CD14-positive monocyte (primary cell): Measurements from ENCODE around the gene SSTR5. TPM values are rescaled to one million over a fixed set of nuclear protein-coding genes. Genes with fewer than 3 reads are reported as not detected.

ENCODE experiments used
- DNase-seq, 3 donors: peaks; one replicate each; pipeline ENCODE4 v3.0.0-alpha.2; 2011 to 2022
- H2AFZ ChIP-seq: 2 replicates; pipeline ENCODE4 v1.6.0; 2012; ENCODE audit warnings: mild to moderate bottlenecking, low read depth, low read length, inconsistent platforms; ENCODE audit not compliant: insufficient read depth, poor library complexity, severe bottlenecking
- H3K27ac ChIP-seq, 2 donors: 1 replicate in 1 of 2; 2 replicates in 1 of 2; pipeline ENCODE4 v1.5.1; 2012 to 2013; ENCODE audit warnings: low read length in 2 of 2, control low read depth in 1 of 2, inconsistent platforms in 1 of 2, low read depth in 1 of 2, mild to moderate bottlenecking in 1 of 2
- H3K27me3 ChIP-seq, 2 donors: one replicate each; pipeline versions ENCODE4 v1.6.0 to v1.6.1; 2011 to 2013; ENCODE audit warnings: low read length in 2 of 2; ENCODE audit not compliant: control insufficient read depth in 2 of 2, insufficient read depth in 2 of 2
- H3K36me3 ChIP-seq, 2 donors: replicated peaks in 1 of 2; 1 replicate in 1 of 2; 2 replicates in 1 of 2; pipeline versions ENCODE4 v1.5.1 to v1.6.1; 2012 to 2013; ENCODE audit warnings: low read length in 2 of 2, control low read depth in 1 of 2, inconsistent platforms in 1 of 2, mild to moderate bottlenecking in 1 of 2; ENCODE audit not compliant: insufficient read depth in 2 of 2, control insufficient read depth in 1 of 2
- H3K4me1 ChIP-seq, 2 donors: 1 replicate in 1 of 2; 2 replicates in 1 of 2; pipeline versions ENCODE4 v1.5.1 to v1.6.1; 2012 to 2013; ENCODE audit warnings: low read length in 2 of 2, control low read depth in 1 of 2, inconsistent platforms in 1 of 2, mild to moderate bottlenecking in 1 of 2, moderate library complexity in 1 of 2; ENCODE audit not compliant: insufficient read depth in 2 of 2, control insufficient read depth in 1 of 2
- H3K4me2 ChIP-seq: replicated peaks from 2 replicates; pipeline ENCODE3; 2012; ENCODE audit warnings: low read length, moderate library complexity, mild to moderate bottlenecking; ENCODE audit not compliant: poor library complexity, severe bottlenecking; ENCODE audit errors: extremely low read depth
- H3K4me3 ChIP-seq, 3 experiments: fragments of 200-600 bp in 1 of 3; sonication (generic) in 1 of 3; replicated peaks in 1 of 3; 1 replicate in 2 of 3; 2 replicates in 1 of 3; pipeline ENCODE4 v1.5.1; 2011 to 2013; ENCODE audit warnings: low read length in 3 of 3, mild to moderate bottlenecking in 3 of 3, control low read depth in 2 of 3, low read depth in 2 of 3, inconsistent platforms in 1 of 3, moderate library complexity in 1 of 3
- H3K79me2 ChIP-seq: 2 replicates; pipeline ENCODE4 v1.6.0; 2012; ENCODE audit warnings: mild to moderate bottlenecking, control low read depth, inconsistent platforms, low read length, moderate library complexity; ENCODE audit not compliant: insufficient read depth
- H3K9ac ChIP-seq: 2 replicates; pipeline ENCODE4 v1.6.0; 2017; ENCODE audit warnings: low read length, mild to moderate bottlenecking; ENCODE audit not compliant: insufficient read depth, poor library complexity, severe bottlenecking
- H3K9me3 ChIP-seq, 2 donors: replicated peaks in 1 of 2; 1 replicate in 1 of 2; 2 replicates in 1 of 2; pipeline versions ENCODE4 v1.5.1 to v1.6.1; 2012 to 2013; ENCODE audit warnings: low read length in 2 of 2, control low read depth in 1 of 2; ENCODE audit not compliant: control insufficient read depth in 1 of 2, insufficient read depth in 1 of 2
- H4K20me1 ChIP-seq: 2 replicates; pipeline ENCODE4 v1.6.0; 2012; ENCODE audit warnings: mild to moderate bottlenecking, low read length, control low read depth, moderate library complexity; ENCODE audit not compliant: insufficient read depth
- H3K27ac Mint-ChIP-seq, 7 donors: one replicate each; pipeline ENCODE4 v1.8.0; 2020; ENCODE audit warnings: mild to moderate bottlenecking in 7 of 7, mixed read lengths in 7 of 7, moderate library complexity in 6 of 7, inconsistent platforms in 2 of 7
- H3K27me3 Mint-ChIP-seq, 3 donors: one replicate each; pipeline ENCODE4 v1.8.0; 2021 to 2022; ENCODE audit warnings: low read depth in 3 of 3, mild to moderate bottlenecking in 3 of 3, mixed read lengths in 3 of 3, moderate library complexity in 3 of 3, inconsistent platforms in 1 of 3
- H3K36me3 Mint-ChIP-seq, 2 donors: one replicate each; pipeline ENCODE4 v1.8.0; 2020; ENCODE audit warnings: mixed read lengths in 2 of 2, inconsistent platforms in 1 of 2, mild to moderate bottlenecking in 1 of 2
- H3K4me1 Mint-ChIP-seq: one replicate; pipeline ENCODE4 v1.8.0; 2020; ENCODE audit warnings: mild to moderate bottlenecking, mixed read lengths
- H3K4me3 Mint-ChIP-seq, 2 donors: one replicate each; pipeline ENCODE4 v1.8.0; 2020; ENCODE audit warnings: mild to moderate bottlenecking in 2 of 2, mixed read lengths in 2 of 2, moderate library complexity in 1 of 2
- H3K9me3 Mint-ChIP-seq, 7 donors: one replicate each; pipeline ENCODE4 v1.8.0; 2020 to 2022; ENCODE audit warnings: mixed read lengths in 7 of 7, mild to moderate bottlenecking in 6 of 7, moderate library complexity in 6 of 7, inconsistent platforms in 2 of 7
- WGBS: methylation state at CpG from one replicate; pipeline ENCODE4 v1.1.5; 2013; ENCODE audit warnings: missing lambda C conversion rate; ENCODE audit not compliant: insufficient coverage; 5-methylcytosine and 5-hydroxymethylcytosine counted together
- intact Hi-C, 2 donors: fragments of 100-400 bp; cut with micrococcal nuclease; formaldehyde crosslinking; loops; one replicate each; pipeline versions ENCODE4 v1.15.0 to v1.15.1; 2023
- polyA plus RNA-seq, 3 donors: library from polyadenylated mRNA; depleted of rRNA in 1 of 3; unstranded in 2 of 3; stranded (reverse) in 1 of 3; fragments of 300-500 nt in 2 of 3; fragments of >200 nt in 1 of 3; fragmentation: Illumina TruSeq in 2 of 3; gene quantifications; 1 replicate in 2 of 3; 2 replicates in 1 of 3; pipeline ENCODE4 v1.2.3, GENCODE V29; 2012 to 2021
- TF ChIP-seq, protein P1 (sequence below): fragments of 200-600 bp; IDR thresholded peaks from one replicate; pipeline ENCODE4 v1.8.0; 2022; ENCODE audit warnings: antibody characterized with exemption, mild to moderate bottlenecking

SSTR5 gene
- polyA plus RNA-seq, 3 donors, result not detected

DNA sequence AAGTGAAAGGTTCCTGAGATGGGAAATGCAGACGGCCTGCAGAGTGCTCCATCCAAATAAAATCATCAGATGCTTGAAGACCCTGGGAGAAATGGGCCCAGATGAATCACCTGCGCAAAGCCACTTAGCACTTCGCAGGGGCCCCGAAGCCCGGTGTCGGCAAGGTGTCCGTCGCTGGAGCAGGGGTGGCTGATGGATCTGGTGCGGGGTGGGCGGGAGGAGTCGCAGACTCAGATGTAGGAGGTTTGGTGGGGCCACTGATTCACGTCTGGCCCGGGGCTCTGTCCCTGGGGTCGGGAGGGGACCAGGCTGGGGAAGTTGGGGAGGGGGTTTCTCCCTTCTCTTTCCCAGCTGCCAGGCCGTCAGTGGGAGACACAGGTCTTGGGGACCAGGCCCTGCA lies 21.6 kb upstream of the SSTR5 start:
- TF ChIP-seq, protein P1, sequence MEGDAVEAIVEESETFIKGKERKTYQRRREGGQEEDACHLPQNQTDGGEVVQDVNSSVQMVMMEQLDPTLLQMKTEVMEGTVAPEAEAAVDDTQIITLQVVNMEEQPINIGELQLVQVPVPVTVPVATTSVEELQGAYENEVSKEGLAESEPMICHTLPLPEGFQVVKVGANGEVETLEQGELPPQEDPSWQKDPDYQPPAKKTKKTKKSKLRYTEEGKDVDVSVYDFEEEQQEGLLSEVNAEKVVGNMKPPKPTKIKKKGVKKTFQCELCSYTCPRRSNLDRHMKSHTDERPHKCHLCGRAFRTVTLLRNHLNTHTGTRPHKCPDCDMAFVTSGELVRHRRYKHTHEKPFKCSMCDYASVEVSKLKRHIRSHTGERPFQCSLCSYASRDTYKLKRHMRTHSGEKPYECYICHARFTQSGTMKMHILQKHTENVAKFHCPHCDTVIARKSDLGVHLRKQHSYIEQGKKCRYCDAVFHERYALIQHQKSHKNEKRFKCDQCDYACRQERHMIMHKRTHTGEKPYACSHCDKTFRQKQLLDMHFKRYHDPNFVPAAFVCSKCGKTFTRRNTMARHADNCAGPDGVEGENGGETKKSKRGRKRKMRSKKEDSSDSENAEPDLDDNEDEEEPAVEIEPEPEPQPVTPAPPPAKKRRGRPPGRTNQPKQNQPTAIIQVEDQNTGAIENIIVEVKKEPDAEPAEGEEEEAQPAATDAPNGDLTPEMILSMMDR, result no peak

DNA sequence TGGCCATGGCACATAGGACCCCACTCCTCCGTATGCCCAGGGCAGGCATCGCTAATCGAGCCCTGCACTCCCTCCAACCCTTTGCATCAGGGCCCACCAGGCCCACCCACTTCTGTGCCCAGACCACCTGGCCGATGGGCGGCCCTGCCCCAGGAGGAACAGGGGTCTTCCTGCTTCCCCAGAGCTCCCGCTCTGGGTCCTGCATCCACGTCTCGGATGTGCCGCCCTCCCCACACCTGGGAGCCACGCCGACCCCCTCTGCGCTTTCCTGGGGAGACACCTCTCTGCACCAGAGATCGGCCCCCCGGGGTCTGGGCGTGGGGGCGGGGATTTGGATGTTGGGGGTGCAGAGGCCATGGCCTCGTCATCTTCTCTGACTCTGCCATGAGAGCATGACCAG lies 21.1 kb upstream of the SSTR5 start:
- H4K20me1 ChIP-seq, result no peaks in the 10 kb centered on the region
- H3K36me3 Mint-ChIP-seq, result no peaks in the 10 kb centered on the region
- no peak overlapping the region for H3K27ac Mint-ChIP-seq
- H3K4me1 ChIP-seq, result no peaks in the 10 kb centered on the region
- no peaks in the 10 kb centered on the region for H3K4me1 Mint-ChIP-seq
- DNase-seq, result no peak
- no peak overlapping the region for H3K4me3 ChIP-seq
- WGBS, result 99% methylated on average over 10 of the region's 17 CpGs
- no peaks in the 10 kb centered on the region for H3K36me3 ChIP-seq
- TF ChIP-seq, protein P1, result no peak
- H3K9me3 Mint-ChIP-seq, result peaks cover 0 to 4% (median 0%) of the 10 kb centered on the region in 7 donors
- H3K27ac ChIP-seq, result no peak overlapping the region
- intact Hi-C loops, result no loop called here
- peaks cover 3 to 13% (median 4%) of the 10 kb centered on the region in 3 donors for H3K27me3 Mint-ChIP-seq
- no peaks in the 10 kb centered on the region for H3K79me2 ChIP-seq
- H2AFZ ChIP-seq, result no peak overlapping the region
- H3K4me3 Mint-ChIP-seq, result no peak overlapping the region
- H3K27me3 ChIP-seq, result no peaks in the 10 kb centered on the region
- H3K9ac ChIP-seq, result no peak overlapping the region
- no peak overlapping the region for H3K4me2 ChIP-seq
- no peaks in the 10 kb centered on the region for H3K9me3 ChIP-seq

More for the DNA sequence above, 21.6 kb upstream of the SSTR5 start:
- 74% methylated on average over 3 of the region's 15 CpGs for WGBS
- peaks cover 3 to 12% (median 4%) of the 10 kb centered on the region in 3 donors for H3K27me3 Mint-ChIP-seq
- H3K36me3 ChIP-seq, result no peaks in the 10 kb centered on the region
- no peaks in the 10 kb centered on the region for H3K9me3 ChIP-seq
- H3K27ac Mint-ChIP-seq, result no peak overlapping the region
- H2AFZ ChIP-seq, result no peak overlapping the region
- H3K79me2 ChIP-seq, result no peaks in the 10 kb centered on the region
- intact Hi-C loops, result no loop called here
- no peak overlapping the region for H3K4me2 ChIP-seq
- no peaks in the 10 kb centered on the region for H3K27me3 ChIP-seq
- DNase-seq, result no peak
- no peaks in the 10 kb centered on the region for H4K20me1 ChIP-seq
- H3K27ac ChIP-seq, result no peak overlapping the region
- H3K4me1 Mint-ChIP-seq, result no peaks in the 10 kb centered on the region
- no peak overlapping the region for H3K4me3 ChIP-seq
- no peaks in the 10 kb centered on the region for H3K4me1 ChIP-seq
- H3K4me3 Mint-ChIP-seq, result no peak overlapping the region
- H3K36me3 Mint-ChIP-seq, result no peaks in the 10 kb centered on the region
- H3K9ac ChIP-seq, result no peak overlapping the region
- H3K9me3 Mint-ChIP-seq, result peaks cover 0 to 2% (median 0%) of the 10 kb centered on the region in 7 donors
